Right atrium auricular region (tissue), 2 donors: Measurements from ENCODE around the gene GPR61. TPM values are rescaled to one million over a fixed set of nuclear protein-coding genes. Genes with fewer than 3 reads are reported as not detected.

Experiments
- DNase-seq: peaks from one replicate; pipeline ENCODE4 v3.0.0-alpha.2; 2019; ENCODE audit warnings: low spot score
- H3K27ac ChIP-seq, 2 donors: fragments of 200-600 bp; sonication (generic); 1 replicate in 1 of 2; 2 replicates in 1 of 2; pipeline ENCODE4 v1.5.1; 2016 to 2019
- H3K27me3 ChIP-seq, 2 donors: fragments of 200-600 bp; sonication (generic); one replicate each; pipeline versions ENCODE4 v1.5.1 to v1.6.0; 2017 to 2019
- H3K36me3 ChIP-seq: fragments of 200-600 bp; sonication (generic); one replicate; pipeline ENCODE4 v1.5.1; 2016
- H3K4me1 ChIP-seq, 2 donors: fragments of 200-600 bp; sonication (generic); one replicate each; pipeline versions ENCODE4 v1.5.1 to v1.6.0; 2017 to 2019
- H3K4me3 ChIP-seq, 2 donors: fragments of 200-600 bp; sonication (generic); 1 replicate in 1 of 2; 2 replicates in 1 of 2; pipeline ENCODE4 v1.5.1; 2017 to 2019; ENCODE audit warnings: mild to moderate bottlenecking in 1 of 2, moderate library complexity in 1 of 2
- H3K9me3 ChIP-seq, 2 donors: fragments of 200-600 bp; sonication (generic); one replicate each; pipeline ENCODE4 v1.5.1; 2019
- total RNA-seq, 2 donors: library from RNA; depleted of rRNA; stranded (reverse); fragments of >200 nt; gene quantifications; one replicate each; pipeline ENCODE4 v1.1.0, GENCODE V29; 2016
- TF ChIP-seq, protein P1 (sequence below), 2 donors: fragments of 200-600 bp; sonication (generic); IDR thresholded peaks; one replicate each; pipeline ENCODE4 v1.5.1; 2019; ENCODE audit warnings: antibody characterized with exemption in 2 of 2

GPR61 gene
- total RNA-seq, 2 donors from 2014 or later: 0.11 to 0.16 TPM

- DNase-seq: no peak
- Histone ChIP-seq H3K9me3 (no peaks in the 10 kb centered on the region), H3K27me3 (no peaks in the 10 kb centered on the region), H3K4me3 (no peak overlapping the region), H3K36me3 (peaks cover 16% of the 10 kb centered on the region), H3K27ac (peak overlapping the region in 1 of 2 donors; percentile 69), H3K4me1 (peaks cover 0 to 24% of the 10 kb centered on the region in 2 donors)
- TF ChIP-seq, protein P1, sequence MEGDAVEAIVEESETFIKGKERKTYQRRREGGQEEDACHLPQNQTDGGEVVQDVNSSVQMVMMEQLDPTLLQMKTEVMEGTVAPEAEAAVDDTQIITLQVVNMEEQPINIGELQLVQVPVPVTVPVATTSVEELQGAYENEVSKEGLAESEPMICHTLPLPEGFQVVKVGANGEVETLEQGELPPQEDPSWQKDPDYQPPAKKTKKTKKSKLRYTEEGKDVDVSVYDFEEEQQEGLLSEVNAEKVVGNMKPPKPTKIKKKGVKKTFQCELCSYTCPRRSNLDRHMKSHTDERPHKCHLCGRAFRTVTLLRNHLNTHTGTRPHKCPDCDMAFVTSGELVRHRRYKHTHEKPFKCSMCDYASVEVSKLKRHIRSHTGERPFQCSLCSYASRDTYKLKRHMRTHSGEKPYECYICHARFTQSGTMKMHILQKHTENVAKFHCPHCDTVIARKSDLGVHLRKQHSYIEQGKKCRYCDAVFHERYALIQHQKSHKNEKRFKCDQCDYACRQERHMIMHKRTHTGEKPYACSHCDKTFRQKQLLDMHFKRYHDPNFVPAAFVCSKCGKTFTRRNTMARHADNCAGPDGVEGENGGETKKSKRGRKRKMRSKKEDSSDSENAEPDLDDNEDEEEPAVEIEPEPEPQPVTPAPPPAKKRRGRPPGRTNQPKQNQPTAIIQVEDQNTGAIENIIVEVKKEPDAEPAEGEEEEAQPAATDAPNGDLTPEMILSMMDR (IDR thresholded peaks at IDR 0.05): no peak
These were observed 46.4 kb upstream of the GPR61 start for GRCh38 chr1:109493227-109493626.

GRCh38 chr1:109493805-109494539 lies 45.7 kb upstream of the GPR61 start, which contains the start of gene CYB561D1:
TSS of gene CYB561D1 (plus strand) at chr1:109494094. CDS start at chr1:109494140, 46 bp downstream.
- TF ChIP-seq, protein P1 (IDR thresholded peaks at IDR 0.05): peak; percentile 96 to 98
- peak; percentile 79 for DNase-seq
- Histone ChIP-seq H3K4me1 (peaks cover 0 to 28% of the 10 kb centered on the region in 2 donors), H3K27me3 (no peaks in the 10 kb centered on the region), H3K27ac (peak within 1 kb of the TSS; percentile 69 to 74), H3K4me3 (peak within 1 kb of the TSS; percentile 85 to 86), H3K9me3 (no peaks in the 10 kb centered on the region), H3K36me3 (peaks cover 16% of the 10 kb centered on the region)

- no peaks in the 10 kb centered on the region for H3K27me3 ChIP-seq
- peaks cover 0 to 28% of the 10 kb centered on the region in 2 donors for H3K4me1 ChIP-seq
These were observed 43.9 kb upstream of the GPR61 start for GRCh38 chr1:109495738-109496137.

GRCh38 chr1:109497449-109498160 lies 42.1 kb upstream of the GPR61 start:
- Histone ChIP-seq H3K27ac (no peak overlapping the region), H3K36me3 (peaks cover 16% of the 10 kb centered on the region), H3K9me3 (no peaks in the 10 kb centered on the region), H3K4me3 (no peak overlapping the region), H3K4me1 (peaks cover 0 to 25% of the 10 kb centered on the region in 2 donors), H3K27me3 (no peaks in the 10 kb centered on the region)
- no peak for DNase-seq
- TF ChIP-seq, protein P1 (IDR thresholded peaks at IDR 0.05): no peak

More at GRCh38 chr1:109495738-109496137, 43.9 kb upstream of the GPR61 start:
- Histone ChIP-seq H3K36me3 (peaks cover 16% of the 10 kb centered on the region), H3K9me3 (no peaks in the 10 kb centered on the region), H3K4me3 (no peak overlapping the region), H3K27ac (no peak overlapping the region)
- DNase-seq: no peak
- TF ChIP-seq, protein P1 (IDR thresholded peaks at IDR 0.05): no peak

GRCh38 chr1:109498161-109498801 lies 41.4 kb upstream of the GPR61 start:
- Histone ChIP-seq H3K36me3 (peaks cover 16% of the 10 kb centered on the region), H3K4me3 (no peak overlapping the region), H3K27me3 (no peaks in the 10 kb centered on the region), H3K4me1 (peaks cover 0 to 23% of the 10 kb centered on the region in 2 donors), H3K9me3 (no peaks in the 10 kb centered on the region), H3K27ac (no peak overlapping the region)
- no peak for DNase-seq
- TF ChIP-seq, protein P1 (IDR thresholded peaks at IDR 0.05): peak in 1 of 2 donors; percentile 65
